ENCODE measurements around the gene KCNN3. TPM values are rescaled to one million over a fixed set of nuclear protein-coding genes. Genes with fewer than 3 reads are reported as not detected.

Gene KCNN3
- total RNA-seq, 4 donors from 2014 or later: 0.21 to 0.78 (median 0.26) TPM

- no peak overlapping the region for H3K27ac ChIP-seq
- H3K4me3 ChIP-seq: no peak overlapping the region
- TF ChIP-seq EP300 (IDR thresholded peaks at IDR 0.05) (no peak), CTCF (IDR thresholded peaks at IDR 0.05) (no peak), POLR2A (IDR thresholded peaks at IDR 0.05) (no peak)
- H3K4me1 ChIP-seq: no peaks in the 10 kb centered on the region
- WGBS, 2 donors: 81 to 85% methylated on average over 9 of the region's 9 CpGs
- peaks cover 0 to 10% (median 0%) of the 10 kb centered on the region in 4 donors for H3K9me3 ChIP-seq
- H3K27me3 ChIP-seq: peaks cover 0 to 47% of the 10 kb centered on the region in 2 donors
- H3K36me3 ChIP-seq: no peaks in the 10 kb centered on the region
- no peak for DNase-seq (ENCODE audit: low spot score in 2 of 2)
Measured at GRCh38 chr1:154743526-154744036, 126.5 kb downstream of the KCNN3 start.

GRCh38 chr1:154742606-154743005, 127.5 kb downstream of the KCNN3 start:
- WGBS, 2 donors: 84 to 87% methylated on average over 11 of the region's 11 CpGs
- TF ChIP-seq CTCF (IDR thresholded peaks at IDR 0.05) (no peak), POLR2A (IDR thresholded peaks at IDR 0.05) (no peak)
- Histone ChIP-seq H3K27me3 (peaks cover 0 to 46% of the 10 kb centered on the region in 2 donors), H3K4me3 (no peak overlapping the region), H3K9me3 (peaks cover 0 to 10% (median 0%) of the 10 kb centered on the region in 4 donors), H3K36me3 (no peaks in the 10 kb centered on the region), H3K4me1 (no peaks in the 10 kb centered on the region), H3K27ac (no peak overlapping the region)
- no peak for DNase-seq (ENCODE audit: low spot score in 2 of 2)

GRCh38 chr1:154741741-154742495, 128.2 kb downstream of the KCNN3 start:
- Histone ChIP-seq H3K9me3 (peaks cover 0 to 10% (median 0%) of the 10 kb centered on the region in 4 donors), H3K4me3 (no peak overlapping the region), H3K27me3 (peaks cover 0 to 39% of the 10 kb centered on the region in 2 donors), H3K4me1 (no peaks in the 10 kb centered on the region), H3K27ac (no peak overlapping the region), H3K36me3 (no peaks in the 10 kb centered on the region)
- no peak for DNase-seq (ENCODE audit: low spot score in 2 of 2)
- TF ChIP-seq POLR2A (IDR thresholded peaks at IDR 0.05): no peak
- TF ChIP-seq CTCF (IDR thresholded peaks at IDR 0.05): no peak
- no peak for TF ChIP-seq EP300 (IDR thresholded peaks at IDR 0.05)
- WGBS, 2 donors: 55 to 60% methylated on average over 15 of the region's 15 CpGs

- no peak overlapping the region for H3K27ac ChIP-seq
- TF ChIP-seq EP300 (IDR thresholded peaks at IDR 0.05): no peak
- no peak for TF ChIP-seq POLR2A (IDR thresholded peaks at IDR 0.05)
- TF ChIP-seq CTCF (IDR thresholded peaks at IDR 0.05): no peak
- no peaks in the 10 kb centered on the region for H3K36me3 ChIP-seq
- no peak for DNase-seq (ENCODE audit: low spot score in 2 of 2)
- peaks cover 0 to 35% of the 10 kb centered on the region in 2 donors for H3K27me3 ChIP-seq
- H3K9me3 ChIP-seq: peaks cover 0 to 10% (median 0%) of the 10 kb centered on the region in 4 donors
- H3K4me3 ChIP-seq: no peak overlapping the region
- H3K4me1 ChIP-seq: no peaks in the 10 kb centered on the region
Measured at GRCh38 chr1:154741327-154741726, 128.8 kb downstream of the KCNN3 start.

- DNase-seq (ENCODE audit: low spot score in 2 of 2): no peak
- H3K4me3 ChIP-seq: no peak overlapping the region
- no peaks in the 10 kb centered on the region for H3K36me3 ChIP-seq
- TF ChIP-seq POLR2A (IDR thresholded peaks at IDR 0.05) (no peak), EP300 (IDR thresholded peaks at IDR 0.05) (no peak), CTCF (IDR thresholded peaks at IDR 0.05) (no peak)
- no peak overlapping the region for H3K27ac ChIP-seq
- no peaks in the 10 kb centered on the region for H3K4me1 ChIP-seq
- H3K9me3 ChIP-seq: peaks cover 0 to 10% (median 0%) of the 10 kb centered on the region in 4 donors
- 88 to 100% methylated on average over 2 of the region's 2 CpGs for whole genome bisulfite sequencing, 2 donors
- peaks cover 0 to 32% of the 10 kb centered on the region in 2 donors for H3K27me3 ChIP-seq
Measured at GRCh38 chr1:154739654-154740053, 130.4 kb downstream of the KCNN3 start.
